HT1080 (cell line): Measurements from ENCODE around the gene TRIOBP. TPM values are rescaled to one million over a fixed set of nuclear protein-coding genes. Genes with fewer than 3 reads are reported as not detected.

Source experiments
- DNase-seq: peaks from one replicate; pipeline ENCODE4 v3.0.0-alpha.2; 2015; ENCODE audit warnings: low read depth
- total RNA-seq: library from RNA; depleted of rRNA; stranded (reverse); fragments of >200 nt; shearing (Covaris generic); gene quantifications from 2 replicates; pipeline ENCODE4 v1.2.3, GENCODE V29; 2014

The TRIOBP gene
- total RNA-seq, 1 experiment from 2014 or later = 33.3 TPM

DNA sequence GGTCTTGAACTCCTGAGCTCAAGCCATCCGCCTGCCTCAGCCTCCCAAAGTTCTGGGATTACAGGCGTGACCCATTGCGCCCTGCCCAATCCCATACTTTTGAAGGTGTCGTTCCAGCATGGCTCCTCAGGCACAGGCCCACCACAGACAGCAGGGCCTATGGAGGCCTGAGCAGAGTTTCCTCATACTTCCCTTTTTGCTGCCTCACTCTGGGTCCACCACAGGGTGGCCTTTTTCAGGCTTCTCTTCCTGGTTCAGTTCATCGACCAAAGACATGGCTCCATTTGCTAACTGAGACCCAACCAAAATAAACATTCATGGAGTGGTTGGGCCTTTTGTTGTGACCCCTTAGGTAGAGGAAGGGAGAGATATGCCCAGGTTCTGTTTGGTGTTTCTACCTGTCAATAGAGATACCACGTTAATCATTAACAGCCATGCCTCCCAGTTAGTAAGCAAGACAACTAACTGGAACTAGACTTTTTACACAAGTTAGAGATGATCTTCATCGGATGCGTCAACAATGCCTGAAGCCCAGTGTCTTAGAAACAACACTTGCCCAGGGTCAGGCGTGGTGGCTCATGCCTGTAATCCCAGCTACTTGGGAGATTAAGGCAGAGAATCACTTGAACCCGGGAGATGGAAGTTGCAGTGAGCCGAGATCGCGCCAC is 35.1 kb downstream of the TRIOBP start:
- DNase-seq = no peak

DNA sequence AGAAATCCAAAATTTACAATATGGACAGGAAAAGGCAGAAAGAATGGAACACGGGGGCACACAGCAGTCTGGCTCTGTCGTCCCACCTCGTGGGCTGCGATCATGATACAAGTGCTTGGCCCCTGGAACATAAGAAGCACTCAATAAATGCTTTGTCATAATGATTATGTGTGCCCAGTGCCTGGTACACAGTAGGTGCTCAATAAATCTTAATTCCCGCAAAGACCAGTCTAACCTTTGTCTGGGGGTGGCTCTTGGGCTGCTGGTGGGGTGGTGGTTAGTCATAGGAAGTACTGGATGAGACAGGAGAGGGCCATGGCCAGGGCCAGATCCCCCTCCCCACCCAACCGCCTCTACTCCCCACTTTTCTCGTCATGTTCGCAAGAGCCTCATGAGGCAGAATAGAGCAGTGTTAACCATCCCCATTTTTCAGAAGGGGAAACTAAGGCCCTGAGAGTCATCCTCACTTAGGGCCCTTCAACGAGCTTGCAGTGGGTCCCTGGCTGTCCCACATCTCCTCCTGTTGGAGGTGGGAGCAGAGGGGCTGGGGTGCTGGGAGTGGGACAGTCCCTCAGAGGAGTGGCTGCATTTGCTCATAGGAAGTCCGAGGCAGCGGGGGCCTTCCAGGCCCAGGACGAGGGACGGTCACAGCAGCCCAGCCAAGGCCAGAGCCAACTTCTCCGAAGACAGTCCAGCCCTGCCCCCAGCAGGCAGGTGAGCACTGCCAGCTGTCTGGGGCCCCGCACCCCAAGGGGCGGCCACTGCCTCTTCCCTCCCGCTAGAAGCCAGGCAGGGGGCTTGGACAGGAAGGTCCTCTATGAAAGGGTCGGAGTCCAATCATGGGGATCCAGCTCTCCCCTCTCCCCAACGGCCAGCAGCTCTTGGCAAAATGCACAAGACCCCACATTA is 36.1 kb downstream of the TRIOBP start:
- no peak for DNase-seq

DNA sequence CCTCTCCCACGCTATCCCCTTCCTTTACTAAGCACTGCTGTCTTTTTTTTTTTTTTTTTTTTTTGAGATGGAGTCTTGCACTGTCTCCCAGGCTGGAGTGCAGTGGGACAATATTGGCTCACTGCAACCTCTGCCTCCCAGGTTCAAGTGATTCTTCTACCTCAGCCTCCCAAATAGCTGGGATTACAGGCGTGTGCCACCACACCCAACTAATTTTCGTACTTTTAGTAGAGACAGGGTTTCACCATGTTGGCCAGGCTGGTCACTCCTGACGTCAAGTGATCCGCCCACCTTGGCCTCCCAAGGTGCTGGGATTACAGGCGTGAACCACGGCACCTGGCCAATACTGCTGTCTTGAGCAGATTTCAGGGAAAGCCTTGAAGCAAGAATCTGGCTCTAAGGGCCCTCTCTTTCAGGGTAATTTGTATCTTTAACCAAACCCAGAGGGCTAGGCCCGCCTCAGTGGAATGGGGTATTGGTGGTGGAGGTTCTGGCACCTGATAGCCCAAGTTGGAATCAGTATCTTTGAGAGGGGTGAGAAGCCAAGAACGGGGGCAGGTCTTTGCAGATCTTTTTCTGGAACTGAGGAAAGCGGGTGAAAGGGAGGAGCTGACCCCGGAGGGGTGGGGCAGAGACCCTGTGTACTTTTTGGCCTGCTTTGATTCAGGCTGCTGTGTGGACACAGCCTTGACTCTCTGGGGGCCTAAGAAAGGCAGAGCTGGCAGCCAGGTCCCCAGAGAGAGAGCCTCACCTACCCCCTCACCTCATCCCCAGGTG is 37.0 kb downstream of the TRIOBP start:
- DNase-seq = no peak

DNA sequence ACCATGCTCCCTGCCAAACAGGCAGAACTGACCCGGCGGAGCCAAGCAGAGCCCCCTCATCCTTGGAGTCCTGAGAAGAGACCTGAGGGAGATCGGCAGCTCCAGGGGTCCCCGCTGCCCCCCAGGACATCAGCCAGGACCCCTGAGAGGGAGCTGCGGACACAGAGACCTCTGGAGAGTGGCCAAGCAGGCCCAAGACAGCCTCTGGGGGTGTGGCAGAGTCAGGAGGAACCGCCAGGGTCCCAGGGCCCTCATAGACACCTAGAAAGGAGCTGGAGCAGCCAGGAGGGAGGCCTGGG is 37.5 kb downstream of the TRIOBP start:
- no peak for DNase-seq

DNA sequence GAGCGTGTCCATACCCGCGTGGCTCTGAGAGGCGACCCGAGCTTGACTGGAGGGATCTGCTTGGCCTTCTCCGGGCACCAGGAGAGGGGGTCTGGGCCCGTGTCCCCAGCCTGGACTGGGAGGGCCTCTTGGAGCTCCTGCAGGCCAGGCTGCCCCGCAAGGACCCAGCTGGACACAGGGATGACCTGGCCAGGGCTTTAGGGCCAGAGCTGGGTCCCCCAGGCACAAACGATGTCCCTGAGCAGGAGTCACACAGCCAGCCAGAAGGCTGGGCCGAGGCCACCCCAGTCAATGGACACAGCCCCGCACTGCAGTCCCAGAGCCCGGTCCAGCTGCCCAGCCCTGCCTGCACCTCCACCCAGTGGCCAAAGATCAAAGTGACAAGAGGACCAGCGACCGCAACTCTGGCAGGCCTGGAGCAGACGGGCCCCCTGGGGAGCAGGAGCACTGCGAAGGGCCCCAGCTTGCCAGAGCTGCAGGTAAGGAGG is 38.2 kb downstream of the TRIOBP start:
- no peak for DNase-seq

GRCh38 chr22:37739035-37739434 is 42.2 kb downstream of the TRIOBP start:
- no peak for DNase-seq

DNA sequence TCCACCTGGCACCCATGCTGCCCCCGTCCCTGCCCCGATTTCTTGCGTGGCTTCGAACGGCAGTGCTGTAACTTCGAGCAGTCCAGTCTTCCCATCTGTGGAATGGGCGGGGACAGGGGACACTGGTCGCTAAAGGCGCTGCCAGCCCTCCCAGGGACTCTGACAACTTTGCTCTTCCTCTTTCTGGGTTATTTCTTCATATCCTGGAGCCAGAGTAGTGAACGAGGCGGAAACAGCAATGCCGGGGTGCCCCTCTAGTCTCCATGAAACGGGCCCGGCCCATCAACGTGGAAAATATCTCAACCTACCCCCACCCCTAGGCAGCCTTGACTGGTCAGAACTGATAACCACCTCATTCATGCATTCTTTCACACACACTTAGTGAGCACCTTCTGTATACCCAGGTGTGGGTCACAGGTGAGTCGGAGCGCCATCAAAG is 42.8 kb downstream of the TRIOBP start:
- DNase-seq = no peak

GRCh38 chr22:37740455-37741311 is 43.8 kb downstream of the TRIOBP start:
- no peak for DNase-seq

DNA sequence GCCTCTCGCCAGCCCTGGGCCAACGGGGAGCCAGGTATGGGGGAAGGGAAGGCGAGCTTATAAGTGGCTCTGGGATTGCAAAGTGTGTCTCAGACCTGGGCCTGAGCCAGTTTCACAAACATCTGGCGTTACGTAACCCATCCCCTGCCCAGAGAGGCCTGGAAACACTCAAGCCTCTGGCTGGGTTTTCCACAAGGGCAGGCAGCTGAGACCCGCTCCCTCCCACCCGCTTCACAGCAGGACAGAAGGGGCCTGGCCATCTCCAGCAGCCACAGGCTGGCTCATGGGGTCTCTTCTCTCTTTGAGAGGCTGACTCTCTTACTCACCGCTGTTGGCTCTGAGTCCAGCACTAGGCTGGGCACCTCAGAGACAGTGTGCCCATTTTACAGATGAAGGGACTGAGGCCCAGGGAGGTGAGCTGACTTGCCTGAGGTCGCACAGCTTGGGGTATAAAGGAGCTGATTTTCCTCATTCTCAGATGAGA is 44.5 kb downstream of the TRIOBP start:
- DNase-seq = peak; percentile 59

DNA sequence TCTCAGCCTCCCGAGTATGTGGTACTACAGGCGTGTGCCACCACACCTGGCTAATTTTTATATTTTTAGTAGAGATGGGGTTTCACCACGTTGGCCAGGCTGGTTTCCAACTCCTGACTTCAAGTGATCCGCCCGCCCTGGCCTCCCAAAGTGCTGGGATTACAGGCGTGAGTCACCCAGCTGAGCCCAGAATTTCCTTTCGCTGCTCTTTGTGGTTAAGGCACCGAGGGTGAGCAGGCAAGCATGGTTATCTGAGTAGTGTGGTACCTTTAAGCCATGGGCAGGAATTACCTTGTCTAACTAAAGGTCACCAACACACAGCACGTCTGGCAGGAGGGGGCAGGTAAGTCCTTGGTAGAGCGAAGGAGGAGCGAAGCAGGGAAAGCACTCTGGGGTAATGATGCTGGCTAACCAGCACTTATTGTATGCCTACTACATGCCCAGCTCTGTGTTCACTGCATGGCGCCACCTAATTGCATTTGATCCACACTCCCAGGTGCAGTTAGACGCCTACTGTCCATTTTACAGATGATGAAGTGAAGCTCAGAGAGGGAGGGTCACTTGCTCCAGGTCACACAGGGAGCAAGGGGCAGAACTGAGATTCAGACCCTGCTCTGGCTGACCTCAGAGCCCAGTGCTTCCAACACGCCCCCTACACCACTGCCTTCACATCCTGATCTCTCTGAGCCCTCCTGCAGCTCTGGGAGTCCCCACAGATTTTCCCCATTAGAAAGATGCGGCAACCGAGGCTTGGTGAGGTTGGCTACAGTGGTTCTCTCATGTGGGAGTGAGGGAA is 45.7 kb downstream of the TRIOBP start:
- peak; percentile 94 for DNase-seq

DNA sequence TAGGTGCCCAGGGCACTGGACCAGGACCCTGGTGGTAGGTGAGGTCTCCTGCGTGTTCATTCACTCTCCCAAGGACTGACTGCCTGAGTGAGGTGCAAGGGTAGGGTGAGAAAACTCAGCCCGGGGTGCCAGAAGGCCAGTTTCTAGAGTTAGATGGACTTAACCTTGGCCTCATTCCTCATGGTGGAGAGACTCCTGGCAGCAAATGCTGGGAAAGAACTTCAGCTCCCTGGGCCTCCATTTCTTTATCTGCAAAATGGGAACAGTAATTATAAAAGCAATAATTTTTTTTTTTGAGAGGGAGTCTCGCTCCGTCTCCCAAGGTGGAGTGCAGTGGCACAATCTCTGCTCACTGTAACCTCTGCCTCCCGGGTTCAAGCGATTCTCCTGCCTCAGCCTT is 47.7 kb downstream of the TRIOBP start:
- no peak for DNase-seq

- peak; percentile 83 for DNase-seq
Measured at GRCh38 chr22:37745548-37746365, 48.9 kb downstream of the TRIOBP start.

- DNase-seq = no peak
Measured at GRCh38 chr22:37746366-37747079, 49.7 kb downstream of the TRIOBP start.

- peak; percentile 63 for DNase-seq
Measured at GRCh38 chr22:37747080-37747714, 50.3 kb downstream of the TRIOBP start.

DNA sequence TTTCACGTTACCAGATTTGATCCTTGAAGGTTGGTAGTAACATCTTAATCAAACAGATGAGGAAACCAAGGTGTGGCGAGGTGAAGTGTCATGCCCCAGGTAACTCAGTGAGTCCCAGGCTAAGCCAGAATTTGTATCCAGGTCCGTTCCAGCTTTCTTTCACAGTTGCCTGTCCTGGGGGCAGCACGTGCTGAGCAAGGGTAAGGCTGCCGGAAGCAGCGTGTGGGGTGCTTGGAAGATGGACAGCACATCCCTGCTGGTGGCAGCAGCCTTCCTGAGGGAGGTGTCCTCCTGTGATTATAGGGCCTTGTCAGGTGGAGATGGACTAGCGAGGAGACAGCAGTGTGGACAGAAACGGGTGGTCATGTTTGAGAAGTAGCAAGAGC is 50.9 kb downstream of the TRIOBP start:
- DNase-seq = no peak

GRCh38 chr22:37748659-37749058 is 51.8 kb downstream of the TRIOBP start:
- no peak for DNase-seq

GRCh38 chr22:37749226-37749625 is 52.4 kb downstream of the TRIOBP start:
- DNase-seq = no peak
